ENCODE data around the gene VPS51.

DNA sequence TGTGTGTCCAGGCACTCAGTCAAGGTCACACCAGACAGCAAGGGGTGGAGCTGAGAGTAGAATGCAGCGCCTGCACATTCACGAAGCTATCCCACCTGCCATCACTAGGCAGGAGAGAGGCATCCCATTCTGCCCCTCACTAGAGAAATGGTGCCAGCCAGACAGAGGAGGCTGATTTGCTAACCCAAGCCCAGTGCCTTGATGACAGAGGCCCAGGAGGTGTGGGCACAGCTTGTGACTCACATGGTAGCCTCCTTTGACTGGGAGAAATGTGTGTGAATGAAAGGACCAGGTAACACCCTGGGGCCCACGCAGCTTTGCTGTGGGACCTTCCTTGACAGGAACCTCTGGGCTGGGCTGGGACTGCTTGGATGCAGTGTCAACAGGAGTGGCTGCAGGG, 32.5 kb upstream of the VPS51 start:
- TF ChIP-seq, protein P1, sequence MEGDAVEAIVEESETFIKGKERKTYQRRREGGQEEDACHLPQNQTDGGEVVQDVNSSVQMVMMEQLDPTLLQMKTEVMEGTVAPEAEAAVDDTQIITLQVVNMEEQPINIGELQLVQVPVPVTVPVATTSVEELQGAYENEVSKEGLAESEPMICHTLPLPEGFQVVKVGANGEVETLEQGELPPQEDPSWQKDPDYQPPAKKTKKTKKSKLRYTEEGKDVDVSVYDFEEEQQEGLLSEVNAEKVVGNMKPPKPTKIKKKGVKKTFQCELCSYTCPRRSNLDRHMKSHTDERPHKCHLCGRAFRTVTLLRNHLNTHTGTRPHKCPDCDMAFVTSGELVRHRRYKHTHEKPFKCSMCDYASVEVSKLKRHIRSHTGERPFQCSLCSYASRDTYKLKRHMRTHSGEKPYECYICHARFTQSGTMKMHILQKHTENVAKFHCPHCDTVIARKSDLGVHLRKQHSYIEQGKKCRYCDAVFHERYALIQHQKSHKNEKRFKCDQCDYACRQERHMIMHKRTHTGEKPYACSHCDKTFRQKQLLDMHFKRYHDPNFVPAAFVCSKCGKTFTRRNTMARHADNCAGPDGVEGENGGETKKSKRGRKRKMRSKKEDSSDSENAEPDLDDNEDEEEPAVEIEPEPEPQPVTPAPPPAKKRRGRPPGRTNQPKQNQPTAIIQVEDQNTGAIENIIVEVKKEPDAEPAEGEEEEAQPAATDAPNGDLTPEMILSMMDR (IDR thresholded peaks at IDR 0.05; ENCODE audit: low read length): no peak
- no peak for TF ChIP-seq EZH2 (IDR thresholded peaks at IDR 0.05; ENCODE audit: borderline replicate concordance, low read length)
